HTR-8/SVneo (cell line): ENCODE results near the gene SNAI1.
A peak's percentile ranks its signal among the peaks of the same experiment; 100 is the strongest.
"Not testable (repeated sequence)": the region's sequence is repeated elsewhere in the genome, so short reads cannot be mapped to it uniquely, and the experiment has no call there.

Experiments used
- DNase-seq: peaks from one replicate; pipeline ENCODE4 v3.0.0; 2011; ENCODE audit warnings: low spot score, mixed read lengths; ENCODE audit not compliant: insufficient read length
- FAIRE-seq: peaks from 2 replicates; lab custom pipeline; 2011; peaks lifted over from hg19 to GRCh38; lab: Jason Lieb, UNC

The SNAI1 gene

DNA sequence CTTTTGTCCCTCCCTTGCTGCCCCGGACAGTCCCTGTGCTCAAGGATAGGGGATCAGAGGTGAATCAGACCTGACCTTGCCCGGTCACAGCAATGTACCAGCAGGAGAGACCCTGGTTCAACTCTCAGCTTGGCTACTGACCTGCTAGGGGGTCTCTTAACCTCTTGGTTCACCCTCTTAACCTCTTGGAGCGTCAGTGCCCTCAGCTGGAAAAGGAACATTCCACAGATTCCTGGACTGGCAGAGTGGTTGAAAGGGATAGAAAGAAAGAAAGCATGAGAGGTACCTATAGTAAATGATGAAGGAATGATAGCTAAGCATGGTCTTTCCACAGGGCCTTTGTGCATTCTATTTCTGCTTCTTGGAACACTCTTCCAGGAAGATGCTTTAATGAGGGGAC is 25.2 kb downstream of the SNAI1 start:
- DNase-seq (no peak), FAIRE-seq (peak; percentile 83)

GRCh38 chr20:50009521-50010454 is 27.0 kb downstream of the SNAI1 start:
- FAIRE-seq (no peak), DNase-seq (no peak)

DNA sequence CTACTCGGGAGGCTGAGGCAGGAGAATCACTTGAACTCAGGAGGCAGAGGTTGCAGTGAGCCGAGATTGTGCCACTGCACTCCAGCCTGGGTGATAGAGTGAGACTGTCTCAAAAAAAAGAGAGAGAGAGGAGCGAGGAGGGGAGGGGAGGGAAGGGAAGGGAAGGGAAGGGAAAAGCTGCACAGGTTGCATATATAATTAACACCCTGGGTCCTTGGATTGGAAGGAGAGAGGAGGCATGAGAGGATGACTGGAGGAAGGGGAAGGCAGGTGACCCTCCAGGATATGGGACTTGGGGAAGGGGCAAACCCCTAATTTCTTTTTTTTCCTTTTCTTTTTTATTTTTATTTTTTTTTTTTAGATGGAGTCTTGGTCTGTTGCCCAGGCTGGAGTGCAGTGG is 28.8 kb downstream of the SNAI1 start:
- not testable (repeated sequence) for DNase-seq, FAIRE-seq

DNA sequence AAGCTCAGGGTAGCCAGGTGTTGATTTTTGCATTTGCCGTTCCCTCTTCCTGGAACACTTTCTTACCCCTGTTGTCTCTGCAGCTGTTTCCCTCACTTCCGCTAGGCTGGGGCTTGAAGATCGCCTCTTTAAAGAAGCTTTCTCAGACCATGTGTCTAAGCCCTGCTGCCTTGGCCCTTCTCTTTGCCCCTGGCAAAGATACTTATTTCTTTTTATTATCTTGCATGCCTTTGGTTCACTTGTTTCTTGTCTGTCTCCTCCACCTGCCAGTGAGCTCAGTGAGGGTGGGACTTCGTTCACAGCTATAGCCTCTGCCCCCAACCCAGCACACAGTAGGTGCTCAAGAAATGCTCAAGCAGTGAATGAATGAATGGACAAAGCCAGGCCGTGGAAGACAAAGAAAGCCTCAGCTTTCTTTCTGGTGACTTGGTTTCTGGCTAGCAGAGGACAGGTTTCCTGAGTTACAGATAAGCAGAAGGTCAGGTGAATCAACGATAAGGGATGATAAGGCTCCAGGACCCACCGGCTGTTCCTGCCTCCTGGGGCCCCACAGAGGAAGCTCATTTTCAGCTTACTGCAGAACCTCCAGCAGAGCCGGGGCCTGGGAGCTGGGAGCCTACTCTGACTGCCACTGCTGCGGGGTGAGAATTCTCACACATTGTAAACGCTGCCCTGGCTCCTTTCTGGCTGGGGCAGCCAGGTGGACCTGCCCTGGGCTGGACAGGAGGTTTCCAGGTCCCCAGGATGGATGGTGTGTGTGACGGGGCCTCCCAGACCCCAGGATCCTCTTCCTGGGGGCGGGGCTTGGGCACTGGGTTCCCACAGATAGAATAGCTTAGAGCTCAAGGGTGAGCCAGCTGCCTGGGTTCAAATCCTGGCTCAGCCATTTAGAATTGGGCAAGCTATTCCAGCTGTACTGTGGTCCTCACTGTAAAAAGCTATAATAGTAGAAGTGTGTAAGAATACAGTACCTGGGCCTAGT is 29.8 kb downstream of the SNAI1 start:
- DNase-seq: no peak
- FAIRE-seq: peak; percentile 73

GRCh38 chr20:50013976-50014375 is 31.2 kb downstream of the SNAI1 start:
- DNase-seq (no peak), FAIRE-seq (no peak)

GRCh38 chr20:50014570-50015562 is 32.1 kb downstream of the SNAI1 start:
- no peak for DNase-seq
- FAIRE-seq: peak; percentile 96

DNA sequence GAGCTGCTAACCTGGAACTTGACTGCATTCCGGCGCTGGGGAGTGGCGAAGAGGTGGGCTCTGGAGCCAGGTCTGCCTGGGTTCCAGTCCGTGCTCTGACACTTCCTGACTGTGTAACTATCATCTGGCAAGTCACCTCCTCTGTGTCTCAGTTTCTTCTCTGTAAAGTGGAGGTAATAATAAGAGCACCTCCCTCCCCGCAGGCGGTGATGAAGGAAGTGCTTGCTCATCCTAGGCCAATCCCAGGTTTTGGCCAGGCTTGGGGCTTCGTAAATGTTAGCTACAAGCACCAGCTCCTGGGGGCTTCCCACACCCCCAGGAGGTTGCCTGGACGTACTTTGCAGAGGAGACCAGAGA is 32.8 kb downstream of the SNAI1 start:
- FAIRE-seq: no peak
- DNase-seq: no peak

DNA sequence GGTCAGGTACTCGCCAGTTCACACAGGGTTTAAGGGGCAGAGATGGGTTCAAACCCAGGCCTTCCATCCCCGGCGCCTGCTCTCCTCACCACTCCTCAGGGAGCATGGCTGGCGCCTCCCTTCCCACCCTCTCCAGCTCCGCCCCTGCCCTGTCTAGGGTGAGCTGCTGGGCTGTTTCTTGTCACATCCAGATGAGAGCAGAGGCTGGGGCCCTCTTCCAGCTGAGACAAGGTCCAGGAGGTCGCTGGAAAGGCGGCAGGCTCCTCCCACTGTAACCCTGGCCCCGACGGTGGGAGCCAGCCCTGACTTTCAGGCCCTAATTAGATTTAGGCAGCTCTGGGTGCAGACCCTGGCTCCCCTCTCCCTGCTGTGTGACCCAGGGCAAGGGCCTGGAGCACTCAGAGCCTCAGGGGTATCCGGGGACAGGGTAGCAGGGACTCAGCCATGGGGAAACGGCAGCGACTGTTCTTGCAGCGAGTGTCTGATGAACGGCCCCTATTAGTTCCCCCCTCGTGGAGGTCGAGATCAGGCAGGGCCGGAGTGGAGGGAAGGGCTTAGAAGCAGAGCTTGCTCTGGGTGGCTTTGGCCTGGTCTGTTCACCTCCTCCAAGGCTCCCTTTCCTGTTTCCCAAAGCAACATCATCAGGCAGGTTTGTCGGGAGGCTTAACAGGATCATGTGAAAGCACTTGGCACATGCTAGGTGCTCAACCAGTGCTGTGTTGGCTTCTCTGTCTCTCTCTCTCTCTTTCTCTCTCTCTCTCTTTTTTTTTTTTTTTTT is 33.4 kb downstream of the SNAI1 start:
- no peak for DNase-seq
- FAIRE-seq: peak; percentile 4

- peak; percentile 80 for FAIRE-seq
- DNase-seq: no peak
These were observed 34.4 kb downstream of the SNAI1 start for GRCh38 chr20:50017160-50017559.

- FAIRE-seq (peak; percentile 63), DNase-seq (no peak)
These were observed 34.9 kb downstream of the SNAI1 start for GRCh38 chr20:50017576-50018248.

- DNase-seq: no peak
- peak; percentile 62 for FAIRE-seq
These were observed 36.9 kb downstream of the SNAI1 start for GRCh38 chr20:50019466-50020256.

DNA sequence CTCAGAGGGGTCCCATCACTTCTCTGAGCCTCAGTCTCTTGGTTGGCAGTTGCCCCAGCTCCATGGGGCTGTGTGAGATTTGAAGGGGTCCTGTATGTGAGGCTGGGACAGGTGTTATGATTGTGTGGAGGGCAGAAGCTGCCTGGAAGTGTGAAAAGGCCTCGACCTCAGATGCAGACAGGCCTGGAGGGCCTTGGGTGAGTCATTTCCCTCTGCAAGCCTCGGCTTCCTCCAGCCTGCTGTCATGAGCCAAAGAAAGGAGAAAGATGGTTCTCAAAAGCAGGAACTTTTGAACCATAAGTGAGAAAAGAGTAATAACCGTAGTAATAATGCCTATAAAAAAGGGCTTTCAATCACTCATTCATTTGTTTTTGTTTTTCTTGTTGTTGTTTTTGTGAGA is 37.5 kb downstream of the SNAI1 start:
- peak; percentile 38 for FAIRE-seq

GRCh38 chr20:50022676-50023075 is 39.9 kb downstream of the SNAI1 start:
- DNase-seq: no peak
- no peak for FAIRE-seq

More for the DNA sequence above, 37.5 kb downstream of the SNAI1 start:
- DNase-seq: no peak

GRCh38 chr20:50023116-50023805 is 40.5 kb downstream of the SNAI1 start:
- FAIRE-seq (peak; percentile 16), DNase-seq (no peak)

GRCh38 chr20:50026746-50027575 is 44.2 kb downstream of the SNAI1 start:
- FAIRE-seq (no peak), DNase-seq (no peak)

DNA sequence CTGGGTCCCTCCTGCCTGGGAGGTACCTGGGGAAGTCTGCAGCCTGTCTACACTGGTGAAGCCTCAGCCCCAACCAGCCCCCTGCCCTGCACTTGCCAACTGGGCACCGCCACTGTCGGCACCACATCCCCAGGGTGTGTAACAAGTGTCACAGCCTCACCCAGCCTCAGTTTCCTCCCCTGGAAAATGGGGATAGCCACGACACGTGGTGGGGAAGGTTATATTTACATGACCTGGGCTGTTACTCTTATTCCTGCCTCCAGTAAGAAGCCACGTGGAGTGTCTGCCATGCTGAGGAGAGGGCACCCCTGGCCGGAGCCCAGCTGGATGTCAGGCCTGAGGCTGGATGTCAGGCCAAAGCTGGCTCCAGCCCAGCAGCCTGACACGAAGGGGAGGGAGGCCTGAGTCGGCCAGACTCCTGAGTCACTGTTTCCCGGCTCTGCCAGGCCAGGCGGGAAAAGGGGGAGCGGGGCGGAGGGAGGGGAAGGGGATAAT is 44.9 kb downstream of the SNAI1 start:
- peak; percentile 100 for DNase-seq
- FAIRE-seq: peak; percentile 99
